Transverse colon (tissue), 4 donors: Measurements from ENCODE around the gene CEP162. TPM values are rescaled to one million over a fixed set of nuclear protein-coding genes. Genes with fewer than 3 reads are reported as not detected.

Source experiments
- DNase-seq: peaks from one replicate; pipeline ENCODE4 v3.0.0-alpha.2; 2019
- H3K27ac ChIP-seq, 4 donors: fragments of 200-600 bp; sonication (generic); 2 replicates each; pipeline ENCODE4 v1.5.1; 2016 to 2018; ENCODE audit warnings: inconsistent platforms in 4 of 4
- H3K27me3 ChIP-seq: fragments of 200-600 bp; sonication (generic); 2 replicates; pipeline ENCODE4 v1.5.1; 2017; ENCODE audit warnings: inconsistent platforms
- H3K36me3 ChIP-seq, 4 donors: fragments of 200-600 bp; sonication (generic); 2 replicates each; pipeline ENCODE4 v1.5.1; 2017 to 2019; ENCODE audit warnings: inconsistent platforms in 4 of 4
- H3K4me1 ChIP-seq, 4 donors: fragments of 200-600 bp; sonication (generic); 2 replicates each; pipeline ENCODE4 v1.5.1; 2017 to 2020; ENCODE audit warnings: inconsistent platforms in 4 of 4
- H3K4me3 ChIP-seq, 4 donors: fragments of 200-600 bp; sonication (generic); 1 replicate in 1 of 4; 2 replicates in 3 of 4; pipeline versions ENCODE4 v1.5.1 to v1.6.1; 2017 to 2019; ENCODE audit warnings: inconsistent platforms in 4 of 4
- H3K9me3 ChIP-seq, 2 donors: fragments of 200-600 bp; sonication (generic); 2 replicates each; pipeline ENCODE4 v1.5.1; 2017 to 2019; ENCODE audit warnings: inconsistent platforms in 2 of 2
- EP300 ChIP-seq: sonication (generic); formaldehyde crosslinking; IDR thresholded peaks from one replicate; pipeline ENCODE4 v1.6.1; 2017; ENCODE audit warnings: antibody characterized with exemption, low read depth
- POLR2A ChIP-seq: fragments of 450-650 bp; IDR thresholded peaks from one replicate; pipeline ENCODE4 v1.6.1; 2016; ENCODE audit warnings: antibody characterized with exemption, mild to moderate bottlenecking, moderate library complexity
- POLR2AphosphoS5 ChIP-seq, 3 donors: sonication (generic); formaldehyde crosslinking; IDR thresholded peaks; one replicate each; pipeline ENCODE4 v1.6.1; 2016; ENCODE audit warnings: antibody characterized with exemption in 3 of 3
- WGBS, 2 donors: methylation state at CpG; one replicate each; pipeline ENCODE4 v1.1.5; 2018; ENCODE audit warnings: low coverage in 1 of 2; 5-methylcytosine and 5-hydroxymethylcytosine counted together
- in situ Hi-C, 4 donors: fragments of 200-750 bp; cut with MboI; loops; one replicate each; pipeline versions ENCODE4 v1.15.0 to v1.15.1; 2017; ENCODE audit warnings: low sequenced_read_pairs in 3 of 4, low pct_ligation_motif_present in 1 of 4, low pct_unique_long_range_greater_than_20kb in 1 of 4
- intact Hi-C: fragments of 100-400 bp; cut with DNase I; formaldehyde crosslinking; loops from one replicate; pipeline ENCODE4 v1.15.1; 2023; ENCODE audit warnings: low total_unique reads
- total RNA-seq, 4 donors: library from RNA; depleted of rRNA; stranded (reverse); fragments of >200 nt; gene quantifications; one replicate each; pipeline ENCODE4 v1.1.0, GENCODE V29; 2016
- TF ChIP-seq, protein P1 (sequence below), 5 experiments: fragments of 200-600 bp in 3 of 5; fragments of 450-650 bp in 2 of 5; sonication (generic) in 3 of 5; IDR thresholded peaks; 1 replicate in 2 of 5; 2 replicates in 3 of 5; pipeline ENCODE4 v1.5.1; 2016 to 2017; ENCODE audit warnings: antibody characterized with exemption in 5 of 5, inconsistent platforms in 3 of 5, mild to moderate bottlenecking in 2 of 5, moderate library complexity in 1 of 5

CEP162 gene
- total RNA-seq, 4 donors from 2014 or later, result 8.2 to 45.0 (median 9.7) TPM

DNA sequence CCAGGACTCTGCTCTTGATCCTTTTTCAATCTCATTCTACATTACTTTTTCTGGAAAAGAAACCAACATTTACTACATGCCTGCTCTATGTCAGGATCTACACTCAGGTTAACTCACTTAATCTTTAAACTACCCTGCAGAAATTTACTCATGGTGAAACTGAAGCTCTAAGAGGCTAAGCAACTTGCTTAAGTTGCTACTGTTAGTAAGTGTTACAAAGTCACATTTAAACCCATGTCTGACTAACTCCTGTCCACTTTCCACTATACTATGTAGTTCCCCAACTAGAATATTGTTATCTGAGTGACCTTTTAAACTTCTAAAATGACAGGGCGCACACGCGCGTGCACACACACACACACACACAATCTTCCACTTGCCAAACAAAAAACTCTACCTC is 5.0 kb downstream of the CEP162 start:
- intact Hi-C loops, result no loop called here

DNA sequence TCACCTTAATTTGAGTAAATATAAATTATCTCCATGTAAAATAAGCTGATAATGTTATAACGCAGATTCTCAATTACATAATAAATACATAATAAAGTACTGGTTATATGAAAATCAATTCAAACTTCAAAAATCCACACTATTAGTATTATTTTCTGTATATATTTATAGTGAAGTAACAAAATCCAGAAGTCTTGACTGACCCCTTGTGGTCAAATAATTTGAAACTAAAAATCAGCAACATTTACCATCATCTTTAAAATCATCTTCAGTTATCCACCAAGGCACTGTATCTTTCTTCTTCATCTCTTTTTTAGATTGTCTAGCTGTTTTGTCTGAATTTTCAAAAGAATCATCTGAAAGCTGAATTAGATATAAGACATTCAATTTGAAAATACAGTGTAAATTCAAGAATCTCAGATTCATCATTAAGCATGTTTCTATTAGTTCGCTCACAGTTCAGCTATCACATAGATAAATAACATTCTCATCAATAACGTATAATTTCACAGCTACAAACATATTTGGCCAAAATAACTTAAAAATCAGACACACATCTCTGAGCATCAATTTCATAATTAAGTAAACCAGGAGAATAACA is 6.5 kb downstream of the CEP162 start:
- Histone ChIP-seq H3K27me3 (no peaks in the 10 kb centered on the region), H3K4me3 (no peak overlapping the region), H3K4me1 (peaks cover 0 to 5% (median 0%) of the 10 kb centered on the region in 4 donors), H3K27ac (no peak overlapping the region), H3K9me3 (no peaks in the 10 kb centered on the region), H3K36me3 (no peaks in the 10 kb centered on the region)
- intact Hi-C loops (no loop called here), in situ Hi-C loops (loop anchor here in 2 of 4 donors (10.0 to 25.0 kb wide), 2 partner anchors 334 to 336 kb away; no protein-coding TSS in a partner anchor)
- DNase-seq, result no peak
- TF ChIP-seq, protein P1, sequence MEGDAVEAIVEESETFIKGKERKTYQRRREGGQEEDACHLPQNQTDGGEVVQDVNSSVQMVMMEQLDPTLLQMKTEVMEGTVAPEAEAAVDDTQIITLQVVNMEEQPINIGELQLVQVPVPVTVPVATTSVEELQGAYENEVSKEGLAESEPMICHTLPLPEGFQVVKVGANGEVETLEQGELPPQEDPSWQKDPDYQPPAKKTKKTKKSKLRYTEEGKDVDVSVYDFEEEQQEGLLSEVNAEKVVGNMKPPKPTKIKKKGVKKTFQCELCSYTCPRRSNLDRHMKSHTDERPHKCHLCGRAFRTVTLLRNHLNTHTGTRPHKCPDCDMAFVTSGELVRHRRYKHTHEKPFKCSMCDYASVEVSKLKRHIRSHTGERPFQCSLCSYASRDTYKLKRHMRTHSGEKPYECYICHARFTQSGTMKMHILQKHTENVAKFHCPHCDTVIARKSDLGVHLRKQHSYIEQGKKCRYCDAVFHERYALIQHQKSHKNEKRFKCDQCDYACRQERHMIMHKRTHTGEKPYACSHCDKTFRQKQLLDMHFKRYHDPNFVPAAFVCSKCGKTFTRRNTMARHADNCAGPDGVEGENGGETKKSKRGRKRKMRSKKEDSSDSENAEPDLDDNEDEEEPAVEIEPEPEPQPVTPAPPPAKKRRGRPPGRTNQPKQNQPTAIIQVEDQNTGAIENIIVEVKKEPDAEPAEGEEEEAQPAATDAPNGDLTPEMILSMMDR (IDR thresholded peaks at IDR 0.05), result peak; percentile 43 to 51 (median 46)
- TF ChIP-seq POLR2A, result no peak
- WGBS, 2 donors, result 82 to 89% methylated on average over 3 of the region's 3 CpGs

More for the DNA sequence above, 5.0 kb downstream of the CEP162 start:
- H3K9me3 ChIP-seq, result no peaks in the 10 kb centered on the region
- in situ Hi-C loops, result loop anchor here in 2 of 4 donors (10.0 to 25.0 kb wide), 2 partner anchors 335 to 338 kb away; no protein-coding TSS in a partner anchor
- H3K36me3 ChIP-seq, result no peaks in the 10 kb centered on the region
- H3K4me3 ChIP-seq, result no peak overlapping the region
- H3K27me3 ChIP-seq, result no peaks in the 10 kb centered on the region
- H3K27ac ChIP-seq, result no peak overlapping the region
- WGBS, 2 donors, result 90 to 91% methylated on average over 4 of the region's 4 CpGs
- TF ChIP-seq POLR2A, result no peak
- TF ChIP-seq POLR2AphosphoS5 (IDR thresholded peaks at IDR 0.05), result no peak
- TF ChIP-seq, protein P1 (IDR thresholded peaks at IDR 0.05), result no peak
- no peak for TF ChIP-seq EP300
- peaks cover 0 to 11% (median 9%) of the 10 kb centered on the region in 4 donors for H3K4me1 ChIP-seq
- no peak for DNase-seq

DNA sequence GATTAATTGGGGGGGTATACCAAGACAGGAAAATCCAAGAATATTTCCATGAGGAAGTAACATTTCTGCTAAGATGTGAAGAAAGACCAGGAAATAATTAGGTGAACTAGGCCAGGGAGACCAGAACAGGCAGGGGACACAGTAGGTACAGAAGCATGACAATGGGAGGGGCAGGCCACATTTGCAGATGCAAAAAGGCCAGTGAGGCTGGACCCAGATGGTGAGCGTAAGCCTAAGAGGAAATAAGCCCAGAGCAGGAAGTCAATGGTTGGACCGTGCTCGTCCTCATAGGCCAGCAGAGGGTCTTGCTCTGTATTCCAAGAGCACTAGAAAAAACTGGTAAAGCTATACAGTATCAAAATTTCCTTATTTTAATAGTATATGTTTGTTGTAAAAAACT is 9.4 kb downstream of the CEP162 start:
- H3K4me1 ChIP-seq, result no peaks in the 10 kb centered on the region
- H3K27me3 ChIP-seq, result no peaks in the 10 kb centered on the region
- H3K27ac ChIP-seq, result no peak overlapping the region
- intact Hi-C loops, result no loop called here
- DNase-seq, result no peak
- no peak overlapping the region for H3K4me3 ChIP-seq
- in situ Hi-C loops, result loop anchor here in 1 of 4 donors (25.0 kb wide), 1 partner anchor 331 kb away; no protein-coding TSS in a partner anchor
- WGBS, 2 donors, result 79 to 82% methylated on average over 3 of the region's 3 CpGs
- no peaks in the 10 kb centered on the region for H3K36me3 ChIP-seq
- TF ChIP-seq, protein P1 (IDR thresholded peaks at IDR 0.05), result no peak
- TF ChIP-seq POLR2A, result no peak
- TF ChIP-seq EP300, result no peak
- TF ChIP-seq POLR2AphosphoS5 (IDR thresholded peaks at IDR 0.05), result no peak
- H3K9me3 ChIP-seq, result no peaks in the 10 kb centered on the region

DNA sequence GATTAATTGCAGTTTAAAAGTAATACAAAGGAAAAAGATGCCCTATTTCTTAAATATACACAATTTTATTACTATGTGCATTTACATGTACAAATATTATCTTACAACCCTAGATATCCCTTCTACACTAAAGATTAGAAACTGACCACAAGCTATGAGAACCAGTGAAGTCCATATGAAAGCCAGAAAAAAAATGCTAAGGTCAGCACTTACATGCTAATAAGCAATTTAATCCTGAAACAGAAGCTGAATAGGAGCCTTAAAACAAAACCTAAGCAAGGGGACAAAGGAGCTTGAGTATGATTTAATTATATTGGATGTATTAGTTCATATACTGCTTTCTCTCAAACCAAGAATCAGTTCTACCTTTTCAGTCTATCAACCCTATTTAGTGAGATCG is 14.2 kb downstream of the CEP162 start:
- H3K9me3 ChIP-seq, result no peaks in the 10 kb centered on the region
- no peaks in the 10 kb centered on the region for H3K4me1 ChIP-seq
- no peaks in the 10 kb centered on the region for H3K27me3 ChIP-seq
- no peak for DNase-seq
- WGBS, 2 donors, result 92 to 96% methylated on average over 1 of the region's 1 CpG
- H3K4me3 ChIP-seq, result no peak overlapping the region
- H3K36me3 ChIP-seq, result peaks cover 0 to 5% (median 0%) of the 10 kb centered on the region in 4 donors
- in situ Hi-C loops, result loop anchor here in 1 of 4 donors (25.0 kb wide), 1 partner anchor 326 kb away; no protein-coding TSS in a partner anchor
- intact Hi-C loops, result no loop called here
- H3K27ac ChIP-seq, result no peak overlapping the region
- TF ChIP-seq POLR2A (no peak), POLR2AphosphoS5 (IDR thresholded peaks at IDR 0.05) (no peak), EP300 (no peak)
- TF ChIP-seq, protein P1 (IDR thresholded peaks at IDR 0.05), result no peak
